ENCODE results near the gene CYP2S1.
"Not testable (repeated sequence)": the region's sequence is repeated elsewhere in the genome, so short reads cannot be mapped to it uniquely, and the experiment has no call there.

CYP2S1 gene, protein sequence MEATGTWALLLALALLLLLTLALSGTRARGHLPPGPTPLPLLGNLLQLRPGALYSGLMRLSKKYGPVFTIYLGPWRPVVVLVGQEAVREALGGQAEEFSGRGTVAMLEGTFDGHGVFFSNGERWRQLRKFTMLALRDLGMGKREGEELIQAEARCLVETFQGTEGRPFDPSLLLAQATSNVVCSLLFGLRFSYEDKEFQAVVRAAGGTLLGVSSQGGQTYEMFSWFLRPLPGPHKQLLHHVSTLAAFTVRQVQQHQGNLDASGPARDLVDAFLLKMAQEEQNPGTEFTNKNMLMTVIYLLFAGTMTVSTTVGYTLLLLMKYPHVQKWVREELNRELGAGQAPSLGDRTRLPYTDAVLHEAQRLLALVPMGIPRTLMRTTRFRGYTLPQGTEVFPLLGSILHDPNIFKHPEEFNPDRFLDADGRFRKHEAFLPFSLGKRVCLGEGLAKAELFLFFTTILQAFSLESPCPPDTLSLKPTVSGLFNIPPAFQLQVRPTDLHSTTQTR

DNA sequence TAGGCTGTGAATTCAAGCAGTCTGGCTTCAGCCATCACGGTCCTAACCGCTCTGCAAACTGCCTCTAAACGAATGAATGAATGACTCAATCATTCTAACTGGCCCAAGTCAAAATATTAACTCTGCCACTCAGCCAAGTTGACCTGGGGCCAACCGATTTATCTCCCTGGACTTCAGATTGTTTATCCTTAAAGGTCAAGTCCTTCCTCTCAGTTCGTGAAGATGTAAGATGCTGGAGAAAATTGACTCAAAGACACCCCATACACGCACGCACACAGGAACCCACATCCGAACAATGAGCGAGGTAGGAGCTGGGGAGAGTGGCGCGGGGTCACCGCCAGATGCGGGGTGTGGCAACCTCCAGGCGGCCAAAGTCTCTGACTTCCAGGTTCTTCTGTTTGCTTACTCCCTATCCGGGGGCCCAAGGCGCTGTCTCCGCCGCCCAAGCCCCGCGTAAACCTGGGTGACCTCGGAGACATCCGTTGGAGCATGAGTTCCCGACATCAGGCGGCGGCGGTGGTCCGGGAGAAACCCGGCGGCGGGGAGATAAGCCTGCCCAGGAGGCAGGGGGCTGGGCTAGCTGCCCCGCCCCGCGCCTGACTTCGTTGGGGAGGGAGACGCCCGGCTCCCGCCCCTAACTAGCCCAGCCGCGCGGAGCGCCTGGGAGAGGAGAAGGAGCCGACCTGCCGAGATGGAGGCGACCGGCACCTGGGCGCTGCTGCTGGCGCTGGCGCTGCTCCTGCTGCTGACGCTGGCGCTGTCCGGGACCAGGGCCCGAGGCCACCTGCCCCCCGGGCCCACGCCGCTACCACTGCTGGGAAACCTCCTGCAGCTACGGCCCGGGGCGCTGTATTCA lies at the start of gene CYP2S1:
Gene CYP2S1, plus strand, starts transcription at position 646 of the 856 bp plus-strand sequence. Its CDS starts 46 bp downstream, at position 692.
- DNase-seq (ENCODE audit: low read depth): no peak

DNA sequence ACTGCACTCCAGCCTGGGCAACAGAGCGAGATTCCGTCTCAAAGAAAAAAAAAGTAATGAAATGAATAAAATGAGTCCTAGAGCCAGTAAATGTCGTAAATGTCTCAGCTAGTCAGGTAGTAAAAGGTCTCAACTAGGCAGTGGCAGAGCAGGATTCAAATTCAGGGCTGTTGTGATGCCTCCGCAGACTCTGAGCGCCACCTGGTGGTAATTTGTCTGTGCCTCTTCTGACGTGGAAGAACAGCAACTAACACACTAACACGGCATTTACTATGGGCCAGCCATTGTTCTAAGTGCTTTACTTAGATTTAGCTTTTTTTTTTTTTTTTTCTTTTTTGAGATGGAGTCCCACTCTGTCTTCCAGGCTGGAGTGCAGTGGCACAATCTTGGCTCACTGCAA lies 48.6 kb upstream of the CYP2S1 start:
- DNase-seq (ENCODE audit: low read depth): peak; percentile 19

DNA sequence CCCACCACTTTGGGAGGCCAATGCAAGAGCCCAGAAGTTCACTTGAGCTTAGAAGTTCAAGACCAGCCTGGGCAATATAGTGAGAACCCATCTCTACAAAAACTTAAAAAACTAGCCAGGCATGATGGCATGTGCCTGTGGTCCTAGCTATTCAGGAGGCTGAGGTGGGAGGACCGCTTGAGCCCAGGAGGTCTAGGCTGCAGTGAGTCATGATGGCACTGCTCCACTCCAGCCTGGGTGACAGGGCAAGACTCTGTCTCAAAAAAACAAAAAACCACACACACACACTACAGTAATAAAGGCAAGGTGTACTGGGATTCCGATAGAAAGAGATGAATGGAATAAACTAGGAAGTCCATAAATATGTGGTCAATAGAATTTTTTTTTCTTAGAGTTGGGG lies 43.2 kb upstream of the CYP2S1 start:
- DNase-seq (ENCODE audit: low read depth): no peak

GRCh38 chr19:41150986-41151385 lies 42.0 kb upstream of the CYP2S1 start:
- DNase-seq (ENCODE audit: low read depth): not testable (repeated sequence)

DNA sequence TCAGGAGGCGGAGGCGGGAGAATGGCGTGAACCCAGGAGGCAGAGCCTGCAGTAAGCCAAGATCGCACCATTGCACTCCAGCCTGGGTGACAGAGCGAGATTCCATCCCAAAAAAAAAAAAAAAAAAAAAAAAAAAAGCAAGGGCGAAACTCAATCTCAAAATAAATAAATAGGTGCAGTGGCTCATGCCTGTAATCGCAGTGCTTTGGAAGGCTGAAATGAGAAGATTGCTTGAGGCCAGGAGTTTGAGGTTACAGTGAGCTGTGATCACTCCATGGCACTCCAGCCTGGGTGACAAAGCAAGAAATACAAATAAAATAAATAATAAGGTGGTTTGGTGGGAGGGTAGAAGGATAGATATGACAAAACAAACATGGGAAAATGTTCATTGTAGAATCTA lies 39.0 kb upstream of the CYP2S1 start:
- no peak for DNase-seq (ENCODE audit: low read depth)

- DNase-seq (ENCODE audit: low read depth): no peak
Measured at GRCh38 chr19:41156207-41156606, 36.8 kb upstream of the CYP2S1 start.

DNA sequence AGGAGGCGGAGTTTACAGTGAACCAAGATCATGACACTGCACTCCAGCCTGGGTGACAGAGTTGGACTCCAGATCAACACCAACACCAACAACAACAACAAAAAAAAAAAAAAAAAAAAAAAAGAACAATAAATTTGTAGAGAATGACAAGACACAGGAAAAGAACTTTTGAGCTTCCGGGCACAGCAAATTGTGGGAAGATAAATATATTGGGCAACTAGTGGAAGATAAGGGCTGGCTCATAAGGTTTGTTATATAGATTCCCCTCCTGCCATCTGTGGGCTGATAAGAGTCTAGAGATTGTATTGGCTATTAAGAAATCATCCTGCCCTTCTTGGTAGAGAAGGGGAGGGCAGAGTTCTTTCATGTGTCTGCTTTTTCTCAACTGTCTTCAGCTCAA lies 33.1 kb upstream of the CYP2S1 start:
- no peak for DNase-seq (ENCODE audit: low read depth)

GRCh38 chr19:41161903-41162302 lies 31.1 kb upstream of the CYP2S1 start:
- no peak for DNase-seq (ENCODE audit: low read depth)

DNA sequence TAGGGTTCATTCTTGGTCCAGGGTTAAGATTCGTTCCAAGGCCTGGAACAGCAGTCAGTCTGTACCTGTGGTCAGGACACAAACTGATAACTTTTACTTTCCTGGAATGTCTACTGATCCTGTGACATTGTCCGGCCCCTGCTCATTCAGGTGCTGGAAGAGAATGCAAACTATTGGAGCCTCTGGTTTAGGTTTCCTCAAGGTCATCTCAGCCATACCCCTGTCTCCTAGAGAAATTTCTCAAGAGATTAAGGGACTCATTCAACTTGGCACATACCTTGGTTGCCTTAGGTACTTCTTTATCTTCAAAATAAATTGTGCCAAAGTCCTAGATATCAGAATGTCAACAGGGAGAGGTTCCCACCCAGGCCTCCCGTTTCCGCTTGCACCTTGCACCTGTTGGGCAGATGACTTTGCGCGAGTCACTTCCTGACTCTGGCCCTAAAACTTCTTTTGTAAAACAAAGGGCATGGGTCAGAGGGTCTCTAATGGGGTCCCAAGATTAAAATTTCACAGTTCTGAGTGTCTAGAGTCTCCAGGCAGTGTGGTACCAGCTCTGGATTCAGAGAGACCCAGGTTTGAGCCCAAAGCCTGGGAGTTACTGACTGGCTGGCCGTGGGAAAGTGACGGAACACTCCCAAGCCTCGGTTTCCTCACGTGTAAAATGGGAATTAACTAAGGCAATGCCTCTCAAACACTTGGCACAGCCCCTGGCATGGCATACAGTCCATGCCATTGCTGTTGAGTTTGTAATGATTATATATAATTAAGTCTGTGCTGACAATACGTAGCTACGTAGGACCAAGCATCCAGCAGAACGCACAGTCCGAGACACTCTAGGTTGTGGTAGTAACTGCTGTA lies 25.8 kb upstream of the CYP2S1 start:
- no peak for DNase-seq (ENCODE audit: low read depth)

GRCh38 chr19:41172297-41173164 lies 20.5 kb upstream of the CYP2S1 start:
- no peak for DNase-seq (ENCODE audit: low read depth)

GRCh38 chr19:41174297-41174928 lies 18.6 kb upstream of the CYP2S1 start:
- no peak for DNase-seq (ENCODE audit: low read depth)

- DNase-seq (ENCODE audit: low read depth): peak; percentile 39
Measured at GRCh38 chr19:41175801-41176777, 16.9 kb upstream of the CYP2S1 start.

- DNase-seq (ENCODE audit: low read depth): not testable (repeated sequence)
Measured at GRCh38 chr19:41180173-41180572, 12.8 kb upstream of the CYP2S1 start.

DNA sequence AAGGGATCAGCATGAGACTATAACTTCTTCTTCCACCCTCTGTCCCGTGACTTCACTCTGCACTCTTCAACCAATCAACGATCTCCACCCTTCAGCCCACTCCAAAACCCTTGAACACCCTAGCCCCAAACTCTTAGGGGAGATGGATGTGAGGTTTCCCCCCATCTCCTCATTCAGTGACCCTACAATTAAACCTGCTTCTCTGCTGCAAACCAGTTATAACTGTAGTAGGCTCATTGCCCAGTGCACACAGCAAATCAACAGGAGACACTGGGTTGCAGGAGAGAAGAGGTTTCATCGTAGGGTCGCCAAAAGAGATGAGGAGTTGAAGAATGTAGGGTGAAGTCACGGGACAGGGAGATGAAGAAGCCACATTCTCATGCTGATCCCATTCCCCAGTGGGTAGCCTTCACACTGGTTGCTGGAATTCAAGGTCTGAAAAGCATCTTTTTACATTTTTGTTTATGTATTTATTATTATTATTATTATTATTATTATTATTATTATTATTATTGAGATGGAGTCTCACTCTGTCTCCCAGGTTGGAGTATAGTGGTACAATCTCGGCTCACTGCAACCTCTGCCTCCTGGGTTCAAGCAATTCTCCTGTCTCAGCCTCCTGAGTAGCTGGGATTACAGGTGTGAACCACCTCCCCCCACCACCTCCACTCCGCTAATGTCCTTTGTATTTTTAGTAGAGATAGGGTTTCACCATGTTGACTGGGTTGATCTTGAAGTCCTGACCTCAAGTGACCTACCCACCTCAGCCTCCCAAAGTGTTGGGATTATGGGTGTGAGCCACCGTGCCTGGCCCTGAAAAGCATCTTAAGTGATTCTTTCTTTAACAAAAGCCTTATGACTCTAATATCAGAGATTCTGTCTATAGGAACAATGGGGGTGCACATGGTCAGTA lies 5.8 kb upstream of the CYP2S1 start:
- no peak for DNase-seq (ENCODE audit: low read depth)

GRCh38 chr19:41187884-41188279 lies 5.1 kb upstream of the CYP2S1 start:
- no peak for DNase-seq (ENCODE audit: low read depth)

DNA sequence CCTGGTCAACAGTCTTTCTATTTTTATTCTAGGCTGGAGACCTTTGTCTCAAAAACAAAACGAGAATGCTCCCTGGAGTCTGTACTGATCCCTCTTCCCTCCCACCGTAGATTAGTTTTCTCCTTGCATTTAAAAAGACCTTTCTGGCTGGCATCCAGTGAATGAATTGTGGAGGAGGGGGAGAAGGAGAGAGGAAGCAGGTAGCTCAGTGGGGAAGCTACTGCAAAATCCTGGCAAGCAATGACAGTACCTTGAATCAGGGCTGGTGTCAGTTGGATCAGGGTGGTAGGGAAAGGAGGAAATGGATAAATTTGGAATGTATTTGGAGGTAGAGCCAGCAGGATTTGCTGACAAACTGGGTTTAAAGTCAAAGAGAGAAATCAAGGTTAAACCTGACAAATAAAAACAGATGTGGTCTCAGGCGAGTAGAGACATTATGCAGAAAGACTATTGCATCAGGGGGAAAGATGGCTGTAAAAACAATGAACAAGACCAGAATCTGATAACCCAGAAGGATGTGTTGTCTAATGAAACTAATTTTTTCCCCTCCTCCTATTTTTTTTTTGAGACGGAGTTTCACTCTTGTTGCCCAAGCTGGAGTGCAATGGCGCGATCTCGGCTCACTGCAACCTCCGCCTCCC lies 3.5 kb upstream of the CYP2S1 start:
- no peak for DNase-seq (ENCODE audit: low read depth)

DNA sequence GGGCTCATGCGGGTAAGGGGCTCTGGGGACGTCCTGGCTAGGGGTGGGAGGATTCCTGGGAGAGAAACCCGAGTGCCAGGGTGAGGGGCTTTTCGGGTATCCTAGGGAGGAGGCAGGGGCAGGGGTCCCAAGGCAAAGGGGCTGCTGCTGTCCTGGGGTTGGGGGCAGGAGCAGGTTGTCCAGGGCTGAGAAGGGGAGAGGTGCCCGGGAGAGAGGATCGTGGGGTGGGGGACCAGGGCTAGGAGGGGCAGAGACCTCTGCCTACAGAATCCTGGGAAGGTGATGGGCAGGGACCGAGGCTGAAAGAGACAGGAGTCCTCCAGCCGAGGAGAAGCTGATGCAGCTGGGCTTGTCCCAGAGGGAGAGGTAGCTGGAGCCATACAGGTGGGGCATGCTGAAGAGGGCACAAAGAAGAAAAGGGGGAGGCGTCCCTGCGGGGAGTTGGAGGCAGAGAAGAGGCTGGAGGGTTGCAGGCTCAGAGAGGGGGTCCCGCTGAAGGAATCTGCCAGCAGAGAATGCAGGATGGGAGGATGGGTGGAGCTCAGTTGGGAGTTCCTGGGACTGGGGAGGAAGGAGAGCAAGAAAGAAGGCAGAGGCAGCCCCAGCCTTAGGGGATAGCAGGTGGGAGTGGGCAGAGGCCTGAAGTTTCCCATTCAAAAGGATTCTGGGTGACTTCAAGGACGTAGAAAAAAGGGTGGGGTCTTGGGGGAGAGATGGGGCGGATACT lies 574 bp downstream of the CYP2S1 start:
- DNase-seq (ENCODE audit: low read depth): no peak
